Kidney tubule cell (primary cell): ENCODE results near the gene MLEC.
"Not testable (repeated sequence)": the region's sequence is repeated elsewhere in the genome, so short reads cannot be mapped to it uniquely, and the experiment has no call there.

Source experiments
- DNase-seq: peaks from one replicate; pipeline ENCODE4 v3.0.0-alpha.2; 2018; ENCODE audit warnings: low spot score

MLEC gene

DNA sequence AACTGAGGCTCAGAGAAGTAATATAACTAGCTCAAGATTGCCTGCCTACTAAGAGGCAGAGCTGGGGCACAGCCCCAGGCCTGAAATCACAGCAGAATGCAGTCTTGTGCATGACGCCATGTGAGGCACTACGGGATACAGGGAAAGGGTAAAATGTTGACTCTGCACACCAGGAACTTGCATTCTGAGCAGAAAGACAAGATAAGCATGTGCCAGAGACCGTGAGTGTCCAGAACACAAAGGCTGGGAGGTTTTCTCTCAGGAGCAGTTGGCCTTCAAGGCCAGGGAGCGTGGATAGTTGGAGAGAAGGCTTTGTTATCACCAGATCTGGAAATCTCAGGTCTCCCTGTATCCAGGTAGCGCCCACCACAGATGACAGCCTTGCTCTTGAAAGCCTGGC, 23.2 kb upstream of the MLEC start:
- no peak for DNase-seq

GRCh38 chr12:120666571-120667390, 20.2 kb upstream of the MLEC start:
- no peak for DNase-seq

DNA sequence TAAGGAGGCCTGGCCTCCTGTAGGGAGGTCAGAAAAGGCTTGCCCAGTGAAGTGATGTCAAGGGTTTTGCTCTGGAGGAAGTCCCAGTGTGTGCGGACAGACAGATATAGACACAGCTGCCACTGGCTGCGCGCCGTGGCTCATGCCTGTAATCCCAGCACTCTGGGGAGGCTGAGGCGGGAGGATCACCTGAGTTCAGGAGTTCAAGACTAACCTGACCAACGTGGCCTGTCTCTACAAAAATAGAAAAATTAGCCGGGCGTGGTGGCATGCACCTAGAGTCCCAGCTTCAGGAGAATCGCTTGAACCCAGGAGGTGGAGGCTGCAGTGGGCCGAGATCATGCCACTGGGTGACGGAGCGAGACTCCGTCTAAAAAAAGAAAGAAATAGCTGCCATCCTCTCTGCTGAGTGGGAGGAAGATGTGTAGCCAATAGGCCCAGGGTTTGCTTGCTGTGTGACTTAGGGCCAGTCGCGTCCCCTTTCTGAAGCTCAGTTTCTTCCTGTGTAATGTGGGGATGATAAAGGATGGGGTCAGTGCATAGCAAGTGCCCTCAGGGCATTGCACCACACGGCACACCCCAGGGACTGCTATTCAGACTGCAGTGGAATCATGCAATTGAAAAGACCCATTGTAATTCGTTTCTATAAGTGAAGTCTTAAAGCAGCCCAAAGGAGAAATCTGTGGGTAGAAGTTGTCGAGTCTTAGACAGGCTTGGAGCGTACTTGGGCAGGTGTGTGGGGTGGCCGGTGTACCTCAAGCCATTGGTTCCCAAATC, 18.7 kb upstream of the MLEC start:
- DNase-seq, result no peak

GRCh38 chr12:120668868-120669840, 17.8 kb upstream of the MLEC start:
- DNase-seq, result peak; percentile 68

DNA sequence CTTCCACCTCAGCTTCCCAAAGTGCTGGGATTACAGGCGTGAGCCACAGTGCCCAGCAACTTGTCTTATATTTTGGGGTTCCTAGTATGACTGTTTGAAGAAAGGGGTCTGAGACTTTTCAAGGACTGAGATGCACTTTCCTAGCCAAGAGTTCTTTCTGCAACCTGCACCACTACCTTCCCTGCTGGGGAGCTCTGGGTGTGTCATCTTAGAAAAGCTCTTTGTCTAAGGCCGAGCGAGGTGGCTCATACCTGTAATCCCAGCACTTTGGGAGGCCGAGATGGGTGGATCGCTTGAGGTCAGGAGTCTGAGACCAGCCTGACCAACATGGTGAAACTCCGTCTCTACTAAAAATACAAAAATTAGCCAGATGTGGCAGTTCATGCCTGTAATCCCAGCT, 16.7 kb upstream of the MLEC start:
- not testable (repeated sequence) for DNase-seq

DNA sequence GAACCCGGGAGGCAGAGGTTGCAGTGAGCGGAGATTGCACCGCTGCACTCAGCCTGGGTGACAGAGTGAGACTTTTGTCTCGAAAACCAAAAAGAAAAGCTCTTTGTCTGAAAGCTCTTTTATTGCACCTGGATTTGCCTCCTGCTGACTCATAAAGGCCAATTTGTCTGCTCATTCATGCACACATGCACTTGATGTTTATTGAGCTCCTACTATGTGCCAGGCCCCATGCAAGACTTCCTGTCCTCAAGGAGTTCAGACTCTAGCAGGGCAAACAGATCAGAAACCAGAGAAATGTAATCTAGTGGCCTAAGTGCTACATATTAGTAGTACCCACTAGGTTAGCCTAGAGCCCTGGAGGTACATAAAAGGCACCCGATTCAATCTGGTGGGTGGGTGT, 16.3 kb upstream of the MLEC start:
- peak; percentile 9 for DNase-seq

DNA sequence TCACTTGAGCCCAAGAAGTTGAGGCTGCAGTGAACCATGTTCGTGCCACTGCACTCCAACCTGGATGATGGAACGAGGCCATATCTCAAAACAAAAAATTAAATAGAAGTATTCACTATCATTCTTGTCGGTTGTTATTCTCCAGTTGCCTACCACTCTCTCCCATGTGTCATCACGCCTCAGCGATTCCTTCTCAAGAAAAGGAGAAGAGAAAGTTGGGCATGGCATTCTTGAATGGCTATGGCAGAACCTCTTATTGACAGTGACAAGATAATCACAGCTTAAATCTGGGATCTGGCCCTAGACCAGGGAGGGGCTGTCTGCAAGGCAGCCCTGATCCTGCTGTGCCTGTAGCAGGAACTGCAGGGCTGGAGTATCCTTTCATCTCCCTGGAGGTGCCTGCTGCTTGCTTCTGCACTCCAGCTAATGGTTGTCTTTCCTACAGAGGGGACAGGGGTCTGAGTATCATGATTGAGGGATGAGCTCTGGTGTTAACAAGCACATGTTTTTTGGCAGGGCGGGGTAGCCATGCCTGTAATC, 12.8 kb upstream of the MLEC start:
- DNase-seq, result no peak

DNA sequence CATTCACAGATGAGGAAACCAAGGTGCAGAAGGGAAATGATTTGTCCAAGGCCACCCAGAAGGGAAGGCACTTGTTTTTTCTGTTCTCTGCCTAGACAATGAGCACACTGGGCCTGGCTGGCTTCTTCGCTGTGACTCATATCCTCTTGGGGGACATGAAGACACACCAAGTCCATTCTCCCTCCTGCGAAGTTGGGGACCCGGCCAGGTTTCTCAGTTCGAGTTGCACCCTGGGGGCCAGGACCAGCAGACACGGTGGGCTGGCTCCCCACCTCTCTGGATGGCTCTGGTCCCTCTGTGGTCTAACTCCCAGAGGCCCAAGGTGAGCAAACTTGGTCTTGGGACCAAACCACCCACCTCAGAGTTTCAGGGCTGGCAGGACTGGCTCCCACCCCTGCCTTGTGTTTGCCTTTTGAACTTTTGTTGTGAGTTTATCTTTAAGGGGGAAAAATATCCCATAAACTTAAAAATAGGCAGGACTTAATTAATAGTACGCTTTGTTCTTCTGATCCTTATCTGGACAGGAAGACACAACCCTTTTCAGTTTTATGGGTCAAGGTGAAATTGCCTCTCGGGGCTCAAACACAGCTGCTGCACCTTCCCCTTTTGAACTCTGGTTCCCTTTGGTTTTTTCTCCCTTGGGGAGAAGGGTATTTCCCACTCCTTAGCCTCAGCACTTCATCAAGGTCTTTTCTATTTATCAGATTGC, 9.0 kb upstream of the MLEC start:
- DNase-seq, result peak; percentile 51

- peak; percentile 17 for DNase-seq
These were observed 8.4 kb upstream of the MLEC start for GRCh38 chr12:120678572-120678971.

GRCh38 chr12:120680165-120680738, 6.7 kb upstream of the MLEC start:
- no peak for DNase-seq

GRCh38 chr12:120684523-120684932, 2.4 kb upstream of the MLEC start:
- peak; percentile 33 for DNase-seq

- DNase-seq, result no peak
These were observed 1.4 kb upstream of the MLEC start for GRCh38 chr12:120685522-120685921.

DNA sequence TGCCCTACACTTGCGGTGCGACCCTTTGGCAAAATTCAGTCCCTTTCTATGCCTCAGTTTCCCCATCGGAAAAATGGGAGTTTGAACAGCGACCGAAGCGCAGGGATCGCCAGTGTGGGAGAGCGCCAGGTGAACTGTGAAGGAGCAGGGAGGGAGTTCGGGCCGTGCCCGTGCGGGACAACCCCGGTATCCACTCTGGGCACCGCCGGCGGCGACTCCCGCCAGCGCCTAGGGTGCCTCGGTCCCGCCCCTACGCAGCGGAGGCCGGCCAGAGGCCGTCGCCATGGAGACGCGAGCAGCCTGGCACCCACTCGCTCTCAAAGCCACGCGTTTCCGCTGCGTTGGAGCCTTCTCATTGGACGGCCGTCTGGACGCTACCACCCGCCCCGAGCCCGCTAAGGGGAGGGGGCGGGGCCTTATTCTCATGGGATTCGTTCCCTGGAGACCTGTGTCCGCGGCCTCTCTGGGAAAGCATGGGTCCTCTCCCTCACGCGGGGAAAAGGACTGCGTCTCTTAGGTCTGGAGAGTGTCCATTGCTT, 729 bp upstream of the MLEC start:
- DNase-seq, result peak; percentile 98

DNA sequence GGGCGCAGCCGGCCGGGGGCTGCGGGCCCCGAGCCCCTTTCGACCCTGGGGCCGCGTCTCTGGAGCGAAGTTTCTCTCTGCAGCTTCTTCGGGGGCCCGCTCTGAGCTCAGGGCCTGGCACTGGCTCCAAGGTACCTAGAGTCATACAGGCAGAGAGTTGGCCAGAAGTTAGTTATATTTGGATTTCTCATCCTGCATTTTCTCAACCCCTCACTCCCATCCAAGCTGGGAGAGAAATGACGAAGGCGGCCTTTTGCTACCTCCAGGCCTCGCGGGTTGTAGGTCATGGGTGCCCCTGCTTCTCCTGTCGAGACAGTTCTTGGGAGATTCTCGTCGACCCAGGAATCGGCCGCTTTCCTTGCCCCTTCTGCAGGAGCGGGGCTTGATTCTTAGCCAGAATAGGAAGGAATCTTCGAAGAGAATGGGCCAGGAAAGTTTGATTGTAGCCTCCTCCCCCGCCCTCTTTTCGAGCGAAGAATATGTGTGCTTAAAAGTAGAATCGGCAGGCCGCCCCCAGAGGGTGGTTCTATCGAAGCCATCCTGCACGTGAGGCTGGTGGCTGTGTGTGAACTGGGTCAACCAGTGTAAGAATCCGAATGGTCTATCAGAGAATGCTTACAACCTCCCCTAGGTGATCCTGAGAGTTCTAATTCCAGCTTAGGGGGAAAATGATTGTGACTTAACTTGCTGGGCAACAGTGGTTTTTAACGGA, 785 bp downstream of the MLEC start:
- DNase-seq, result peak; percentile 26

GRCh38 chr12:120688527-120689071, 1.6 kb downstream of the MLEC start:
- peak; percentile 43 for DNase-seq

DNA sequence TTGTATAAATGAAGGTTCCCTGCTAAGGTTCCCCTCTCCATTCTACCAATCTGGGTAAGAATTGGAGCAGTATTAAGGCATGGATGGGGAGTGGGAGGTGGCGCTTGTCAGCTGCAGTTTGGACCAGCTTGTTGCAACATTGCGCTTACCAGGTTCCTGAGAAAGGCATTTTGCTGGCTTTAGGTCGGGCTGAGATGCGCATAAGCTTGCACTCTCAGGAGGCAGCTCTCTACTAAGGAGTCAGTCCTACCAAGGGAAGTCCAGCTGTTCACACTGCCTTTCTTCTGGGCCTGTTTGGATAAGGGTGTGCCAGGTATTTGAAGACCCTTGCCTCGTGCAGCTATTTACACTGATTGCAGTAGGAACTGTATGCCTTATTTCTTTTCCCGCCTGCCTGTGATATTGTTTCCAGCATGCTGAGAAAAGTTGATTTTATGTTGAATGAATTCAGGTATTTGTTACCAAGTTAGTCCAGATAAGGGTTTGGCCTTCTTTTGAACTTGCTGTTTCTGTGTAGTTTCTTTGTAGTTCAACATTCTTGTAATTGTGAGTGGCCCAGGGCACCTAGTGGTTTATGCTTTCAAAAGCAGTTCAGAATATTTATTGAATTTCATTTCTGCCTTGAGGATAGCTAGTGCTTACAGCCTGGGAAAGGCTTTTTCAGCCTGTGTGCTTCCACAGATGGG, 2.6 kb downstream of the MLEC start:
- no peak for DNase-seq

- no peak for DNase-seq
These were observed 3.1 kb downstream of the MLEC start for GRCh38 chr12:120690083-120690450.

- DNase-seq, result no peak
These were observed 4.0 kb downstream of the MLEC start for GRCh38 chr12:120690978-120691377.

DNA sequence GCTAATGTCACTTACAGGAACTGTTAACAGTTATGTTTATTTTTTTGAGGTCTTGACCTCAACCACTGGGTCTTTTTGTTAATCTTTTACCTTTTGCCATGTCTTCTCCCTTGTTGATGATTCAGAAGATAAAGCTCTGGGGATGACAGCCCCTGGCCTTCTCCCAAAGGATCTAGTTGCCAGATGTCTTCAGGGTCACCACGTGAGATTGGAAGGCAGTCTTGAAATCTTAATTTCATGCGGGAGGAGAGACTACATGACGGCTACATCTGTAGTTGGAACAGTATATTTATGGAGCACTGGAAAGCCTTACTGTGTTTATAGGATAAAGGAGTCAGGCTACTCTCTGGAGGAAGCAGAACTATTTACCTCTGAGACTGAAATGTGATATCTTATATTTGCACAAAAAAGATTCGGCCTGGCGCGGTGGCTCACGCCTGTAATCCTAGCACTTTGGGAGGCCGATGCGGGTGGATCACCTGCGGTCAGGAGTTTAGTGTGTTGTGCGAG, 5.6 kb downstream of the MLEC start:
- peak; percentile 83 for DNase-seq
